SJSA1 (cell line): ENCODE data around the gene MYOM3. TPM values are rescaled to one million over a fixed set of nuclear protein-coding genes. Genes with fewer than 3 reads are reported as not detected.

ENCODE experiments used
- DNase-seq, 2 experiments: peaks; one replicate each; pipeline ENCODE4 v3.0.0-alpha.2; 2015 to 2020; ENCODE audit warnings: low spot score in 2 of 2, low read depth in 1 of 2
- H3K27ac ChIP-seq: fragments of 250-450 bp; sonication (Bioruptor Pico); 2 replicates; pipeline ENCODE4 v1.5.1; 2020; ENCODE audit warnings: mild to moderate bottlenecking, moderate library complexity
- H3K27me3 ChIP-seq: fragments of 250-450 bp; sonication (Bioruptor Pico); replicated peaks from 2 replicates; pipeline ENCODE4 v1.5.1; 2020; ENCODE audit warnings: mild to moderate bottlenecking, moderate library complexity
- H3K36me3 ChIP-seq: fragments of 250-450 bp; sonication (Bioruptor Pico); 2 replicates; pipeline ENCODE4 v1.5.1; 2020; ENCODE audit warnings: mild to moderate bottlenecking
- H3K4me1 ChIP-seq: fragments of 250-450 bp; sonication (Bioruptor Pico); replicated peaks from 2 replicates; pipeline ENCODE4 v1.6.1; 2021; ENCODE audit warnings: mild to moderate bottlenecking
- H3K4me3 ChIP-seq: fragments of 250-450 bp; sonication (Bioruptor Pico); 2 replicates; pipeline ENCODE4 v1.5.1; 2020; ENCODE audit warnings: mild to moderate bottlenecking
- H3K9me3 ChIP-seq: fragments of 250-450 bp; sonication (Bioruptor Pico); replicated peaks from 2 replicates; pipeline ENCODE4 v1.5.1; 2020; ENCODE audit warnings: mild to moderate bottlenecking
- total RNA-seq: library from RNA; depleted of rRNA; stranded (reverse); fragments of >200 nt; shearing (Covaris generic); gene quantifications from 2 replicates; pipeline ENCODE4 v1.2.3, GENCODE V29; 2014

MYOM3 gene
- total RNA-seq, 1 experiment from 2014 or later, result 0.03 TPM

DNA sequence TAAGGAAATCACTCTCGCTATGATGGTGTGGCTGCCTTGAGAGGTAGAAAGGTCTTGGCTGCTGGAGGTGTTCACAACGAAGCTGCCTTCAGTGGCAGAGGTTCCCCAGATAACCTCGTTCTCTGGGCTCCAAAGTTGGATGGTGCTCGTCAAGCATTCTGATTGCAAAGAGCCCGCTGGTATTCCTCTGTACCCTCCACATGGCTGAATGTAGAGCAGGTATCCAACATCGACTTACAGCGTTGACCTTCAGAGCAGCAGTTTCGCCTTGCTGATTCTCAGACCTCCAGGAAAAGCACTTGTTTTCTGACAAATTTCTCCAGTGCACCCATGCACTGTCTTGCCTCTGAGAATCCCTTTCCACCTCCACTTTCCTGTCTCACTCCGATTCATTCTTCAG, 35.3 kb upstream of the MYOM3 start:
- H3K36me3 ChIP-seq, result no peaks in the 10 kb centered on the region
- no peak overlapping the region for H3K4me3 ChIP-seq
- no peak overlapping the region for H3K27ac ChIP-seq
- no peaks in the 10 kb centered on the region for H3K9me3 ChIP-seq
- no peak for DNase-seq
- H3K4me1 ChIP-seq, result peaks cover 24% of the 10 kb centered on the region
- H3K27me3 ChIP-seq, result no peaks in the 10 kb centered on the region

DNA sequence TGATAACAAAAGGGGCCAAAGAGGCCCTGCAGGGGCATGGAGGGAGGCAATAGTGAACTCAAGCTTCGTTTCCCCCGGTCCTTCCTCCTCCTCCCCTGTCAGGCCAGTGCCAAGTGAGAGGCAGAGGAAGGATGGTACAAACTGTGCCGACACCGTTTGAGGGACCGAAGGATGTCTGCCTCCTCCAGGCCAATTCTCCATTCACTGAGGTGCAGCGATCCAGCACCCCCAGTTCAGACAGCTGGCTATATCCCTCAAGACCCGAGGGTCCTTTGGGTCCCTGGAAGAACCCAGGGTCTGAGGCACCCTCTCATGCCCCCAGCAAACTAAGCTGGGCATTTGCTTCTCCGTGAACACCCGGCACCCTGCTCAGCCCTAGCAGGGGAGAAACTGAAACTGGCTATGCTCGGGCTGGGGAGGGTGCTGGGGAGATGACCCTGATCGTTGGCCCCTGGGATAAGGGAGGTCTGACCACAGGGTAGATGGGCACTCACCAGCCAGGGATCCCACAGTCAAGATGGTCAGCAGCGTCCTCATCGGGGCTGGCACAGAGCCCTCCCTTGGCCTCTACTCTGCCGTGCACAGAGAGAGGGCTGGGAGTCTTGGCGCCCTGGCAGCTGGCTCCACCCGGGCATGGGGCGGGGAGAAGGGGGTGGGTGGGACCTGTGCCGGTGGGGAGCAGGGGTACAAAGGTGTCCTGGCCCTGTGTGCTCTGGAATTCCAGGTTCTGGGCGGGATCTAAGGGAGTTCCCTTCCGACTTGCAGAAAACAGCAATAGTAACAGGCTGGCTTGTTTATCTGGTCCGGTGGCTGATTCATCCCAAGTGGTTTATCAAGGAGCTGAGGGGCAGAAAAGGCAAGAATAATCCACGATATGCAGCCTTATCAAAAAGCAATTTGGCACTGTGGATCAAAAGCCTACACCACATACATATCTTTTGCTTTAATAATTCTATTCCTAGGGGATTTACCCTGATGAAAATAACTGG, 30.9 kb upstream of the MYOM3 start, which contains the start of gene IL22RA1:
TSS of gene IL22RA1 (minus strand) at position 595 of the 989 bp plus-strand sequence. CDS start at position 537, 58 bp downstream.
- Histone ChIP-seq H3K9me3 (no peaks in the 10 kb centered on the region), H3K27ac (no peak within 1 kb of the TSS), H3K4me3 (peak within 1 kb of the TSS; percentile 49), H3K27me3 (no peaks in the 10 kb centered on the region), H3K36me3 (no peaks in the 10 kb centered on the region), H3K4me1 (peaks cover 10% of the 10 kb centered on the region)
- peak; percentile 34 to 45 for DNase-seq

DNA sequence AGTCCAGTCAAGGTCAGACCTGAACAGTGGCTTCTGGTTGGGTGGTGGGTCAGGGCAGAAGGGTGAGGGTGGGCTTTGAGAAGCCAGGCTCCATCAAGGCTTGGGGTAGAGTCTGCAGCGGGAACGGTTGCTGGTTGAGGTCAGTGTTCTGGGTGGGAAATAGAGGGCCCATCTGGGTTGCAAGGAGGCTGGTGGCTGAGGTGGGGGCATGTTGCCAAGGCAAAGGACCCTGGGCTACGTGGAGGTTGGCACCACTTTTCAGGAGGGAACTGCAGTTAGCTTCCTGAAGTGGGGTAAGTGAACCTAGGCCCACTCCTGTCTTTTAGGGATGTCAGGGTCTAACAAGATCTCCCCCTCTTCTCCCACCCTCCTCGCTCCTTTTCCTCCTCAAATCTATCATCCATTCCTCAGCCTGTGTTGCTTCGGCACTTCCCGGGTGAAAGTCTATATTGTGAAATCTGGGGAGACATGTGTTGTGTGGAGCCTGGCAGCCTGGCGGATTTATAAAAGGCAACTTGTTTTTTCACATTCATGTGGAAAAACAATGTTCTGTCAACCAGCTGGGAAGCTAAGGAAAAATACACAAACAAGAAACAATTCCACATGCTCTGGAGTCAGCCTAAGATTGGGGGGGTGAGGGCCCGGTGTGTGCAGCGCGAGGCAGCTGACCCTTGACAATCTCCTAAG, 29.5 kb upstream of the MYOM3 start:
- Histone ChIP-seq H3K36me3 (no peaks in the 10 kb centered on the region), H3K27ac (no peak overlapping the region), H3K27me3 (no peaks in the 10 kb centered on the region), H3K9me3 (no peaks in the 10 kb centered on the region), H3K4me3 (no peak overlapping the region), H3K4me1 (peaks cover 10% of the 10 kb centered on the region)
- no peak for DNase-seq

DNA sequence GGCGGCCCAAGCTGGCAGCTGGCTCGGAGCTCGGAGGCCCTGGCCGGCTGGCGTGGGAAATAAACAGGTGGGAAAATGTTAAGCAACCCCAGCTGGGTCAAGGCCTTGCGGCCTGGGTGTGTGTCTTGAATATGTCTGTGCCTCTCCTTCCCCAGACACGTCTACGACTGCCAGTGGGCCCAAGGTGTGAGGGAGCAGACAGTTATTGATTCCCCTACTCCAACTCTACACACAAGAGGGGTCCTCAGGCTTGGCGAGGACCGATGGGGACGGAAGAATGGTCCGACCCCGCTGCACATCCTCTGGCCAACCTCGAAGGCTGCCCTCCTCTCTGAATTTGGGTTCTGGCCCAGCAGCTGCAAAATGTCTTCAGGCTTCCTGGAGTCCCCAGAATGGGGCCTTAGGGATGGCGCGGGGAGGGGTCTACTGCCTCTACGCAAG, 28.8 kb upstream of the MYOM3 start:
- Histone ChIP-seq H3K4me3 (no peak overlapping the region), H3K27ac (no peak overlapping the region), H3K36me3 (no peaks in the 10 kb centered on the region), H3K4me1 (peaks cover 10% of the 10 kb centered on the region), H3K9me3 (no peaks in the 10 kb centered on the region), H3K27me3 (no peaks in the 10 kb centered on the region)
- no peak for DNase-seq

DNA sequence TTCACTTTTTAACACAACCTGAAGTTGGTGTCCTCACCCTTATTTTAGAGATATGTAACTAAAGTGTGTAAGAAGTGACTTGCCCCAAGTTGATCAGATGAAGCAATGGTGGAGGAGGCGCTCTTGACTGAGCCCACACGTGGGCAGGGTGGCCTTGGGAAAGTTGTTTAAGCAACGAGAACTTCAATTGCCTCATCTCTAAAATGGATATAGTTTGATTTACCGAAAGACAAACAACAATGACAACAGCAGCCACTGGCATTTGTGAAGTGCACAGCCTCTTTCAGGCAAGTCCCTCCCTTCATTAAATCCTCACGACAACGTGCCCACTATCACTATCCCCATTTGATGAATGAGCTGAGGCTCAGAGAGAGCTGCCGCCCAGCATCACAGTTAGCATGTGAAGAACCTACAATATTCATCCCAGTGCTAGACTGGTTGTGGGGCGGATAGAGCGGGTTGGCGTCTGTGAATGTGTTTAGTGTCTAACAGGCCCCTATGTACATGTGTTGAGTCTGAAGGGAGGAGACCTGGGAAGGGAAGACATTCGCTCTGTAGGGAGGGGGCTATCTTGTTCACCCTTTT, 28.0 kb upstream of the MYOM3 start:
- H3K27ac ChIP-seq, result no peak overlapping the region
- peaks cover 10% of the 10 kb centered on the region for H3K4me1 ChIP-seq
- H3K36me3 ChIP-seq, result no peaks in the 10 kb centered on the region
- no peak overlapping the region for H3K4me3 ChIP-seq
- no peaks in the 10 kb centered on the region; the same call in 1 of the 2 replicates for H3K9me3 ChIP-seq
- DNase-seq, result no peak
- no peaks in the 10 kb centered on the region for H3K27me3 ChIP-seq

DNA sequence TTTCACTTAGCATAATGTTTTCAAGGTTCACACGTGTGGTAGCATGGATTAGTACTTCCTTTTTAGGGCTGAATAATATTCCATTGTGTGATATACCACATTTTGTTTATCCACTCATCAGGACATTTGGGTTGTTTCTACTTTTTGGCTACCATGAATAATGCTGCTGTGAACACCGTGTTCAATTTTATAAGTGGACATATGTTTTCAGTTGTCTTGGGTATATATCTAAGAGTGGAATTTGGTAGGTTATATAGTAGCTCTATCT, 27.2 kb upstream of the MYOM3 start:
- no peaks in the 10 kb centered on the region for H3K36me3 ChIP-seq
- H3K9me3 ChIP-seq, result no peaks in the 10 kb centered on the region; the same call in 1 of the 2 replicates

DNA sequence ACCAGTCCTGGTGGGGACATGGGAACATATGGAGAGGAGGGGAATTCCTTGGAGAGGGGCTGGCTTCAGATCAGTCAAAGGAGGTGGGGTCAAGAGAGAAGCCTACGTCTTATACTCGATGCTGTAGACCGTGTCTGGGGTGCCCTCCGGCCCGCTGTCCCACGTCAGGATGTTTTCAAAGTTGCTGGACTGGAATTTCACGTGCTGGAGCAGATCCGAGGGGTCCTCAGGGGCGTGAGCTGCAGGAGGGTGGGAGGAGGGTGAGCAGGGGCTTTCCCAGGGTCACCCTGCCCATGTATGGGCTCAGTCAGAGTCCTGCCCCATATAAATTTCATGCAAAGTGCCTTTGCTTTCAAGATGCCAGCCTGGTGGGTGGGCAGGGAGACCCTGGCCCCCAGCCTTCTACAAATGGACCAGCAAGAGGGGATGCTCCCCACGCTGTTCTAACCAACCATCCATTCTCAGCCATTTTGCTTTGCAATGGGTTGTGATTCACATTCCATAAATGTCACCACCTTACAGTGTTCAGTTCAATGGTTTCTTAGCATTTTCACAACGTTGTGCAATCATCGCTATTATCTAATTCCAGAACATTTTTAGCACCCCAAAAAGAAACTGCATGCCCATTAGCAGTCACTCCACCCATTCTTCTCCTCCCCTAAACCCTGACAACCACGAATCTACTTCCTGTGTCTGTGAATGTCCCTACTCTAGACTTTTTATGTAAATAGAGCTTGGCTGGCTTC, 26.7 kb upstream of the MYOM3 start:
- no peak overlapping the region for H3K27ac ChIP-seq
- H3K9me3 ChIP-seq, result no peaks in the 10 kb centered on the region; the same call in 1 of the 2 replicates
- DNase-seq, result no peak
- peaks cover 10% of the 10 kb centered on the region for H3K4me1 ChIP-seq
- H3K36me3 ChIP-seq, result no peaks in the 10 kb centered on the region
- H3K27me3 ChIP-seq, result no peaks in the 10 kb centered on the region
- no peak overlapping the region for H3K4me3 ChIP-seq

More for the DNA sequence above, 27.2 kb upstream of the MYOM3 start:
- no peak for DNase-seq
- H3K27ac ChIP-seq, result no peak overlapping the region
- peaks cover 10% of the 10 kb centered on the region for H3K4me1 ChIP-seq
- no peak overlapping the region for H3K4me3 ChIP-seq
- no peaks in the 10 kb centered on the region for H3K27me3 ChIP-seq

DNA sequence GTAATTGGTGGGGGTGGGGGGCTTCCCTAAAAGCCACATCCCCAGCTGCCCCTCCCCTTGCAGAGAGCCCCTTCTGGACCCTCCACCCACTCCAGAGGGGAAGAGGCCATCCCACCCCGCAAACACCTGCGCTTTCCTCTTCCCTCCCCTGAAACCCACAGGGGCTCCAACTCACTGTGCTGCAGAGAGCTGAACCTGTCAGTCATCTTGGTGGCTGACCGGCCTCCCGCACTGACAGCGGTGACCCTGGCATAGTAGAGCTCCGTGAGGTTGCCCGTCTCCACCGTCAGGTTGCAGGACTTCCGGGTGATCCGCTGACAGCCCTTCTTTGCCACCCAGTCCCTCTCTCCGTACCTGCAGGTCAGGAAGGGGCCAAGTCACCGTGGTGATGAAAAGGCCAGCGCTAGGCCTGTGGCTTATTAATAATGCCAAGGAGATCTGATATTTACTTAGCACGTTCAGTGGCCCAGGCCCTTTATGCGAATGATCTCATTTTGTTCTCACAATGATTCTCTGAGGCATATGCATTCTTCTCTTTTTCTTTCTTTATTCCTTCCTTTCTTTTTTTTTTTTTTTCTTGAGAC, 25.1 kb upstream of the MYOM3 start:
- H3K27me3 ChIP-seq, result no peaks in the 10 kb centered on the region
- no peaks in the 10 kb centered on the region for H3K36me3 ChIP-seq
- H3K27ac ChIP-seq, result no peak overlapping the region
- peaks cover under 1% of the 10 kb centered on the region; the same call in 1 of the 2 replicates for H3K4me1 ChIP-seq
- H3K4me3 ChIP-seq, result no peak overlapping the region
- DNase-seq, result no peak
- H3K9me3 ChIP-seq, result no peaks in the 10 kb centered on the region; the same call in 1 of the 2 replicates

DNA sequence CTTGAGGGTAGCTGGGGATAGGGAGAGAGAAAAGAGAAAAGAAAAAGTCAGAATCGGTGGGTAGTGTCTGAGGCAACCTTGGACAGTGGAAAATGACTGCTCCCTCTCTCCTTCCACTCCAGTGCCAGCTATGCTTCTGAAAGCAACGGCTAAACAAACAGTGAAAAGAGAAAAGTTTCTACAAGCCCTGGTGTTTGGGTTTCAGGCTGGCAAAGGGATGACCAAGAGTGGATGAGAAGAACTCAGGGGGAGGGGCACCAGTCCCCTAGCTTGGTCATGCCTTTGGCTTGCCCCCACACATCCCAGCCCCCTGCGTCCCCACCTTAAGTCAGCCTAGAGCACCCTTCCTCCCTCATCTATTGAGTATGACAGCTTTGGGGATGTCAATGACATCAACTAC, 22.4 kb upstream of the MYOM3 start:
- Histone ChIP-seq H3K4me3 (no peak overlapping the region), H3K4me1 (no peaks in the 10 kb centered on the region), H3K9me3 (peaks cover 9% of the 10 kb centered on the region; the same call in 1 of the 2 replicates), H3K27ac (no peak overlapping the region), H3K36me3 (no peaks in the 10 kb centered on the region), H3K27me3 (no peaks in the 10 kb centered on the region)
- no peak for DNase-seq

DNA sequence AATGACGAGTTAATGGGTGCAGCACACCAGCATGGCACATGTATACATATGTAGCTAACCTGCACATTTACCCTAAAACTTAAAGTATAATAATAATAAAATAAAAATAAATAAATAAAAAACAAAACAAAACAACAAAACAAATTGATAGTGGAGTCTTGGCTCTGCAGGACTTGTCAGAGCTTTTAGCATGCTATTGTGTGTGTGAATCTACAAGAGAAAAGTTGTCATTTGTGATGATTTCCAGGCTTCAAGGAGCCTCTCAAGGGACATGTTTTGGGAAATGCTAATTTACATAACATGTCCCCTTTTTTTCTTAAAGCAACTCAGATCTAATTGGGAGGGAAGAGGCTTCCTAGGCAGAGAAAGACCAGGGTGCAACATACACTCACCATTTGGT, 21.9 kb upstream of the MYOM3 start:
- no peaks in the 10 kb centered on the region for H3K4me1 ChIP-seq
- peaks cover 9% of the 10 kb centered on the region; the same call in 1 of the 2 replicates for H3K9me3 ChIP-seq
- H3K36me3 ChIP-seq, result no peaks in the 10 kb centered on the region
- no peak for DNase-seq
- H3K27ac ChIP-seq, result no peak overlapping the region
- no peaks in the 10 kb centered on the region for H3K27me3 ChIP-seq
- no peak overlapping the region for H3K4me3 ChIP-seq

DNA sequence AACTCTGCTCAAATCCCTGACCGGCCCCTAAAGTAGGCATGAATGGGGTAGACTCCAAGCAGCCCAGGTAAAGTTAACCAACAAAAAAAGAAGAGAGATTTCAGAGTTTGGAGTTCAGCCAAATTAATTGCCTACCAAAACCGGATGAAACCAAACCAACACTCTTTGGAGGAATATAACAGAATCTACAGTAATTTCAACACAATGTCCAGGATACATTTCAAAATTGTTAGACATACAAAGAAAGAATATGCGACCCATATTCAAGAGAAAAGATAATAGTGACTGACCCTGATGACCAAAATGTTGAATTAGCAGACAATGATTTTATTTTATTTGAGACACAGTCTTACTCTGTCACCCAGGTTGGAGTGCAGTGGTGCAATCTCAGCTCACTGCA, 18.4 kb upstream of the MYOM3 start:
- no peak overlapping the region for H3K27ac ChIP-seq
- H3K4me1 ChIP-seq, result no peaks in the 10 kb centered on the region
- H3K36me3 ChIP-seq, result no peaks in the 10 kb centered on the region
- no peak for DNase-seq
- H3K4me3 ChIP-seq, result no peak overlapping the region
- H3K27me3 ChIP-seq, result no peaks in the 10 kb centered on the region
- H3K9me3 ChIP-seq, result peaks cover 9% of the 10 kb centered on the region; the same call in 1 of the 2 replicates

DNA sequence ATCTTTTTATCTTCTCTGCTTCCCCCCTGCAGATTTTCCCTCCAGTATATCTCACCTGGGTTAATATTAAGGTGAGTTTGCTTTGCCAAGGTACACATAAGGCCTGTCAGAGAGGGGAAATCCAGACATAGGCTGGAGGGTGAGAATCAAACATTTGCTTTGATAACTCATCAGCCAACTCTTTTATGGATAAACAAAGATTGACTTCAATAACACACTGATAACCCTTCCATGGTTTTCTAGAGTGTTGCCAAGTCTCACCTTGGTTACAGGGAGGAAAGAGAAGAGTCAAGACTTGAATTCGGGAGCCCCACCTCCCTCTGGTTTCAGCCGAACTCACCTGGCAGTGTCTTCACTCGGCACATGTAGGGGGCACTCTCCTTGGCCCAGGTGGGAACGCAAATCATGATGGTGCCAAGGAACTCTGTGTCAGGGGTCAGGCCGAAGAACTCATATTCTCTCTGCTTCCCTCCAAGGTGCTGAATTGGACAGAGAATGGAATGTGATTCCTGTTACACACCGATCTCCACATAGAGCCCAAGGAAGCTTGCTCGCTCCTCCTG, 15.9 kb upstream of the MYOM3 start:
- H3K36me3 ChIP-seq, result no peaks in the 10 kb centered on the region
- DNase-seq, result no peak

More for the DNA sequence above, 15.9 kb upstream of the MYOM3 start:
- no peaks in the 10 kb centered on the region for H3K4me1 ChIP-seq
- H3K27me3 ChIP-seq, result no peaks in the 10 kb centered on the region
- no peak overlapping the region for H3K27ac ChIP-seq
- H3K4me3 ChIP-seq, result no peak overlapping the region
- peaks cover 9% of the 10 kb centered on the region; the same call in 1 of the 2 replicates for H3K9me3 ChIP-seq
